Endometrial microvascular endothelial cells (primary cell): ENCODE measurements around the gene NOTCH4. TPM values are rescaled to one million over a fixed set of nuclear protein-coding genes. Genes with fewer than 3 reads are reported as not detected.
"Not testable (repeated sequence)": the region's sequence is repeated elsewhere in the genome, so short reads cannot be mapped to it uniquely, and the experiment has no call there.

Experiments
- in situ Hi-C: cut with HindIII; loops from 2 replicates; pipeline ENCODE4 v1.10.0; 2017; ENCODE audit warnings: low sequenced_read_pairs, low pct_unique_long_range_greater_than_20kb; ENCODE audit errors: inconsistent ontology term
- total RNA-seq: library from RNA; depleted of rRNA; stranded (reverse); fragments of >200 nt; gene quantifications from one replicate; pipeline ENCODE4 v1.2.3, GENCODE V29; 2015; ENCODE audit errors: inconsistent ontology term

NOTCH4 gene
- 101 TPM for total RNA-seq

DNA sequence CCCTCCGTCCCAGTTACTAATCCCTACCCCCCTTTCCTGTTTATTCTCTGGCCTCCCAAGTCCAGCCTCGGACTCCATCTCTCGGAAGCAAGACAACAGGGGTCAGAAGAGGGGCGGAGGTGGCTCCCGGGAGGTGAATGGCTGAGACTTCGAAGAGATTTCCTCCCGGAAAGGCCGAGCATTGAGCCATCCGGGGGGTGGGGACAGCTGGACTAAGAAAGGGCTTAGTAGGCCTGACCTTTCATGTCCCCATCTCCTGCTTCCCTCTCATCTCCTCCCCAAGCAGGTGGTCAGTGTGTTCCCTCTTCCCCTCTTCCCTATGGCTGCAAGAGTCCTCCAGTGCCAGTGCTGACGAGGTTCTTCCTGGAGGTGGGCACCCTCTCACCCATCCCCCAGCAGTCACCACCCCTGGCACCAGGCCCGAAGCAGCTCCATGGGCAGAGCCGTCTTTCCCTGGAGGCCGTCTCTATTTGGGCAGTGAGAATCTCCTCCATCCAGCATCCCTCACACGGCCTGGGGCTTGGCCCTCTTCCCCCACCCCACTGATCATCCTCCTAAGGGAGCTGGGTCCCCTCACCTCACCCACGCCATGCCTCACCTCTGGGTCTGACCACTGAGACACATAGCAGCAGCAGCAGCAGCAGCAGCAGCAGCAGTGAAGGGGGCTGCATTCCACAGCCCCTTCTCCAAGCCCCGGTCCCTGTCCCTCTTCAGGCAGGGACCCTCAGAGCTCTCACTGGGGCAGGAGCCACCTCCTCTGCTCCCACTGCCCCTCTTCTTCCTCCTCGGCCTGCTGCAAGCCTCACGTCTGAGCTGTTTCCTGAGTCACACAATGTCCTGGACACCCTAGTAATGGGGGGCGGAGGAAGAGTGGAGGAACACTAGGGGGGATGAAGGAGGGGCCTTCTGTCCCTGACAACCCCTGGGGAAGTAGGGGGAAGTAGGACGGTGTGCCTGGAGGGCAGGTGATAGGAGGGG, at the start of gene NOTCH4:
TSS of gene NOTCH4 (minus strand) at position 810 of the 978 bp plus-strand sequence. CDS start at position 671, 139 bp downstream.
- in situ Hi-C loops: no loop called here

DNA sequence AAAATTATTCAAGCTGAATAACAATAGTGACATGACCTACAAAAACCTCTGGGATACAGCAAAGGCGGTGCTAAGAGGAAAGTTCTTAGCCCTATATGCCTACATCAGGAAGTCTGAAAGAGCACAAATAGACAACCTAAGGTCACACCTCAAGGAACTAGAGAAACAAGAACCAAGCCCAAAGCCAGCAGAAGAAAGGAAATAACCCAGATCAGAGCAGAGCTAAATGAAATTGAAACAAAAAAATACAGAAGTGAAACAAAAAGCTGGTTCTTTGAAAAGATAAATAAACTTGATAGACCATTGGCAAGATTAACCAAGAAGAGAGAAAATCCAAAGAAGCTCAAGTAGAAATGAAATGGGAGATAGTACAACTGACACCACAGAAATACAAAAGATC, 47.6 kb upstream of the NOTCH4 start:
- in situ Hi-C loops: no loop called here

DNA sequence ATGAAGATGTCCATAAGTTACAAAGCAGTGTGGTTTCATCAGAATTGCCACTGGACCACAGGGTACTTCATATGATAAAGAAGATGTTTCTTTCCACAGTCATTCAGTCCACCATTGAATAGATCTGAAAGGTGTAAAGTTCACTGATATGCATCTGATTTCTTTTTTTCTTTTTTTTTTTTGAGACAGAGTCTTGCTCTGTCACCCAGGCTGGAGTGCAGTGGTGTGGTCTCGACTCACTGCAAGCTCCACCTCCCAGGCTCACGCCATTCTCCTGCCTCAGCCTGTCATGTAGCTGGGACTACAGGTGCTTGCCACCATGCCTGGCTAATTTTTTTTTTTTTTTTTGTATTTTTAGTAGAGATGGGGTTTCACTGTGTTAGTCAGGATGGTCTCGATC, 44.6 kb upstream of the NOTCH4 start:
- in situ Hi-C loops: not testable (repeated sequence)

DNA sequence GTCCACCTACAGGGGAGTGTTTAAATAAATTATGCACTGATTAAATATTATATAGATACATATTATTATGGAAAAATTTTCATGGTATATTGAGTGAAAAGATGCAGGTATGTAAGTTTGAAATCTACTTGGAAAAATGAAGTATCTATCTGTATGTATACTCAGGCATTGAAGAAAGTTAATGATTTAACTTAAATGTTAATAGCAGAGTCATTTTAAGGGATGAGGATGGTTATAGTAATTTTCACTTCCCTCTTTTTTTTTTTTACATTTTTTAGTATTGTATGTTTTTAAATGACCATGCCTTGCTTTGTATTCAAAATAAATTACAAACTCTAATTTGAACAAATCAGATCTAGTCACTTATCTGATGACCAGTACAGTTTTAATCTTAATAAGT, 43.2 kb upstream of the NOTCH4 start:
- in situ Hi-C loops: no loop called here

DNA sequence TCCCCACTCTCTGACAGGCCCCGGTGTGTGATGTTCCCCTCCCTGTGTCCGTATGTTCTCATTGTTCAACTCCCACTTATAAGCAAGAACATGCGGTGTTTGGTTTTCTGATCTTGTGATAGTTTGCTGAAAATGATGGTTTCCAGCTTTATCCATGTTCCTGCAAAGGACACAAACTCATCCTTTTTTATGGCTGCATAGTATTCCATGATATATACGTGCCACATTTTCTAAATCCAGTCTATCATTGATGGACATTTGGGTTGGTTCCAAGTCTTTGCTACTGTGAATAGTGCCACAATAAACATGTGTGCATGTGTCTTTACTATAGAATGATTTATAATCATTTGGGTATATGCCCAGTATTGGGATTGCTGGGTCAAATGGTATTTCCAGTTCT, 33.4 kb upstream of the NOTCH4 start:
- in situ Hi-C loops: not testable (repeated sequence)

DNA sequence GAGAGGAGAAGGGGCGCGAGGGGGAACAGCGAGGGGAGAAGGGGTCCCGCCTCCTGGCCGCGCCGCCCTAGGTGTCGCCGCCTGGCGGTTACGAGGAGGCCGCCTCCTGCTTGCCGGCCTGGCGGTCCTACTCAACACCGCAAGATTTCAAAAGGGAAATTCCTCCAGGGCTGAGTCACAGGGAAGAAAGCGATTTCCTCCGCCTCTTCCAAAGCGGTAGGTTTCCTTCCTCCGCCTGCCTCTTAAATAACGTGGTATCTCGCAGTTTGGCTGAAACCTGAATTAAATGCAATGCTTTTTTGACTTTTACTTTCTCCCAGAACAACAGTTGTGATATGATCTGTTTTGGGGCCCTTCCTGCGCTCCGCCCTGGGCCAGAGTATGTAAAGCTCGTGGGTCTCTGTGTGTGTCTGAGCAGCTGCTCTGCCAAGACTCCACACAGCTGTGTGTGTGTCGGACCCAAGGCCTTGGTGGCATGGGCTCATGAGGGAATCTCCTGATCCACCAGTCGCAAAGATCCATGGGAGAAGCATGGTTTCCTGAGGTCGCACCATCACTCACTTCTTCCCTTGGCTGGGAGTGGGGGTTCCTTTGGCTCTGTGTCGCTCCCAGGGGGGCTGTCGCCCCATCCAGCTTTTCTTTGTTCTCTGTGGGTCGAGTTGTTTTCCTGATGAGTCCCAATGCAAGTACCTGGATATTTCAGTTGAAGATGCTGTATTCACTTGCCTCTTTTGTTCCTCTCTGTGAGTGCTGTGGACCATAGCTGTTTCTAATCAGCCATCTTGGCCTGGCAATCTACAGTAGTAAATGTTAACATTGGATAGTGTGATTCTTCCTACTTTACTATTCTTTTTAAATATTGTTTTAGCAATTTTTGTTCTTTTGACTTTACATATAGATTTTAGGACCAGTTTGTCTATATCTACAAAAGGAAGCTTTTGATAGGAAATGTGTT, 31.6 kb upstream of the NOTCH4 start:
- in situ Hi-C loops: no loop called here

DNA sequence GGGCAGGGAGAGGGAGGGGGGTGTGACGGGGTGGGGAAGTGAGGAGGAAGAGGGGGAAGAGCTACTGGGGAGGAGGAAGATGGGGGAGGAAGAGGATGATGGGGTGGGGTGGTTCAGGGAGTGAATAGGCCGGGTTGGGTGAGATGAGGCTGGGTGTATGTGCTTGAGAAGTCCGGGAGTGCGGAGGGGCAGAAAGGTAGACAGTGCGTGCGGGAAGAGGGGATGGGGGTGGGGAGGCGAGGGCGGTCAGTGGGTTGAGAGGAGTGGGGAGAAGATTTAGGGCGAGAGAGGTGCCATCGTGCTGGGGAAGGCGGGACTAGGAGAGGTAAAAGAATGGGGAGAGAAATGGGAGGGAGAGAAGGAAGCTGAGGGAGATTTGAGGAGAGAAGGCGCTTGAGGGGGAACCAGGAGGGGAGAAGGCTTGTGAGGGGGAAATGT, 30.9 kb upstream of the NOTCH4 start:
- in situ Hi-C loops: no loop called here

DNA sequence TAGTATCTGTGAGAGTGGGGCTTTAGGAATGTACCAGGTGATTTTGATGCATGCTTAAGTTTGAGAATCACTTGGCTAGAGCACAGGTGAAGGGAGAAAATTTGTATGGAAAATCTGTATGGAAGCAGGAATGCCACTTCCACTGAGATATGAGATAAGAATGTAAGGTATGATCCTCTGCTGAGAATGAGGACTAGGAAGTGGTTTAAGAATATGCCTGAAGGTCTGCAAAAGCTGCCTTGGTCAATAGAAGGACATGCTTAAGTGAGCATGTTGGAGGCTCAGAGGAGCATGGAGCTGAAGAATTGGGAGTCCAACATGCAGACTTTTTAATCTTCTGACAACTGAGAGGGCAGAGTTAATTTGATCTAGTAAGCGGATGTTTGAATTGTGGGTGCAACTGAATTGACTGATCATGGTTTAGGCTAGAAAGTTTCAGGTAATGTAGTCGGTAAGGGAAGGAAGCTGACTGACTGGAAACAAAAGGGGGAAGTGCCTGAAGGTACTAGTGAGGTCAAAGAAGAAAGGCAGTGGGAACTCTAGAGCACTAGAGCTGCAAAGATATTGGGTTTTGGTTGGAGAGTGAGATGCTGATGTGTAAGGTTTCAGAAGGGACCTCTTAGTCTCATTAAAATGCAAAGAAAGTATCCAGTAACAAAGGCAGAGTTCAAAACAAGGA, 28.6 kb upstream of the NOTCH4 start:
- in situ Hi-C loops: no loop called here

DNA sequence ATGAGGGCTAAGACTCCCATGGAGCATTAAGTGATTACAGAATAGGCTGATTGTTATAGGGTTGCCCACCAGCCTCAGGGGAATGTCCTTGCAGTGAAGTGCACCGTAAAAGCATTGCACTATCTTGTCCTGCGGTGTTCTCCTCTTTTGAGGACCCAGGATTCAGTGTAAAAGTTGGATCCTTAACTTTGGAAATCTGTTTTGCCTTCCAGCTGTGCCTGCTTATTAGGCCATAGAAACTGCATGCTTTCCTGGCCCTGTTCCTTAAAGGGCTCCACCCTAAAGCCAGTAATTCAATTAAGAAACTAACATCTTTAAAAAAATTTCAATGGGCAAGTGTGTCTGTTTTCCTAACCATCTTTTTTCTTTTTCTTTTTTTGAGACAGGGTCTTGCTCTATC, 25.4 kb upstream of the NOTCH4 start:
- in situ Hi-C loops: no loop called here

DNA sequence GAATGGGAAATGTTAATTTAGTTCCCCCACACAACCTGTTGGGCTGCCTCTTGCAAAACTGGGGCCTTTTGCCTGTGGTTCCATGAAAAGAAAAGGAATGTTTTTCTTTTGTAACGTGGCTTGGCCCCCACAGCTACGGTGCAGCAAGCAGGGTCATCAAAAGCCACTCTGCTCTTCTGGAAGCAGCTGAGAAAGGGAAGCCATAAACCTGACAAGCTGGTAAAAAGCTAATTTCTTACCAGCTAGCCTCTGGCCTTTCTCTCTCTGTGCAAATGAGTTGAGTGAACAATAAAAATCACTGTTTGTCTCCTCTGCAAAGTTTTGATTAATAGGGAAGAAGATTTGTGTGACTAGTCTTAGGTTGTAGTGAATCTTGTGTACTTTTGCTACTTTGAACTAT, 23.5 kb upstream of the NOTCH4 start:
- in situ Hi-C loops: no loop called here

DNA sequence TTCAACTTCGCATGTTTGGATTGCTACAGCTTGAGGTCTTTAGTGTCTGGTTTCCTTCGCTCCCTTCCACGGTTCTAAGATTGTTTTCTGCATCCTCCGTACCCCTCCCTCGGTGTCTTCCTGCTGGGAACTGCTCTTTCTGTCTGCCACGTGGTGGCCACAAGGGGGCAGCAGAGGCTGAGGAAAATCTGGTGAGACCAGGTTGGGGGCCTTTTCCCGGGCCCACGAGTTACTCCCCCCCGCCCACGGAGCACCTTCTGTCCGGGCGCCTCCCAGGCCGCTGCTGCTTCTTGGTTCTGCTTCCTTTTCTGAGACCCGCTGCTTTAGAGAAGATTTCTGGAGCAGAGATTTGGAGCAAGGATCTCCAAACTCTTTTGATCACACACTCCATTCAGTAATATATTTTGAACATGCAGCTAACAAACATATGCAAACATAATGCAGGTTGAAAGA, 21.1 kb upstream of the NOTCH4 start:
- in situ Hi-C loops: no loop called here

DNA sequence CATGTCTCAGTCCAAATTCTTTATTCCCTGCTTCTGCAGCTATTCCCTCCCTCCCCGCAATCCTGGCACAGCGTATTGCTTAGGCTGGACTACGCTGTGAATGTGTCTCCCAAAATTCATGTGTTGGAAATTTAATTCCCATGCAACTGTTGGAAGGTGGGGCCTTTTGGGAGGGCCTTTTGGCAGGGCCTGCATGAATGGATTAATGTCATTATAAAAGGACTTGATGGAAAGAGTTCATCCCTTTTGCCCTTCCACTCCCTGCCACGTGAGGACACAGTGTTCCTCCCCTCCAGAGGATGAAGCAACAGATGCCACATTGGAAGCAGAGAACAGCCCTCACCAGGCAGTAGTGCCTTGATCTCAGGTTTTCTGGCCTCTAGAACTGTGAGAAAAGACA, 20.4 kb upstream of the NOTCH4 start:
- in situ Hi-C loops: no loop called here

DNA sequence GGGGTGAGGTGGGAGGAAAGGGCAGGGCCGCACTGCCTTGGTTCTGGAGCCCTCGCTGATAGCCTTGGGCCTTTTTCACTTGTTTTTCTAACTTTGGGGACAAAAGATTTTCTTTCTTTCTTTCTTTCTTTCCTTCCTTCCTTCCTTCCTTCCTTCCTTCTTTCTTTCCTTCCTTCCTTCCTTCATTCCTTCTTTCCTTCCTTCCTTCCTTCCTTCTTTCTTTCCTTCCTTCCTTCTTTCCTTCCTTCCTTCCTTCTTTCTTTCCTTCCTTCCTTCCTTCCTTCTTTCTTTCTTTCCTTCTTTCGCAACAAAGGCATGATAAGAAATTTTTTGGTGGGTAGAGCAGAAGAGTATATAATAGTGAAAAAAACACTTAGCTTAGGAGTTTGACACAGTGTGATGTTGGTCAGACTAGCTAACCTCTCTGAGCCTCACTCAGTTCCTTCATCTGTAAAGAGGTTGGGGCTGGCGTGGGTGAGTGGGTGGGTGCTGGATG, 18.5 kb upstream of the NOTCH4 start:
- in situ Hi-C loops: not testable (repeated sequence)

DNA sequence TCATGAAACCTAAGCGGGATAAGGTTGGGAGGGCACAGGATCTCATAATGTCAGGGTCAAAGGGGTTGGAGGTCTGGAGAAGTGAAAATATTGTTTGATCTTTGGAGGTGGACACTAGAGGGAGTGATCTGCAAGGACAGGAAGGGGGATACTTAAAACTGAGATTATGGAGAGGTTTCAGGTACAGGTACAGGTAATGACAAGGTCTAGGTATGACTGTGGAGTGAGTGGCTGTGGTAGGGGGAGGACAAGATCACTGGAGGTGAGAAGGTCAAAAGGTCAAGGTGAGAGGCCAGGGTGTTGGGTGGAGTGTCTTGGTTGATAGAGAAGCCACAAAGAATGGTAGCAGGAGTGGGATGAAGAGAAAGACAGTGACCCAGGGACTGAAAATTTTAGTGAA, 16.8 kb upstream of the NOTCH4 start:
- in situ Hi-C loops: no loop called here

DNA sequence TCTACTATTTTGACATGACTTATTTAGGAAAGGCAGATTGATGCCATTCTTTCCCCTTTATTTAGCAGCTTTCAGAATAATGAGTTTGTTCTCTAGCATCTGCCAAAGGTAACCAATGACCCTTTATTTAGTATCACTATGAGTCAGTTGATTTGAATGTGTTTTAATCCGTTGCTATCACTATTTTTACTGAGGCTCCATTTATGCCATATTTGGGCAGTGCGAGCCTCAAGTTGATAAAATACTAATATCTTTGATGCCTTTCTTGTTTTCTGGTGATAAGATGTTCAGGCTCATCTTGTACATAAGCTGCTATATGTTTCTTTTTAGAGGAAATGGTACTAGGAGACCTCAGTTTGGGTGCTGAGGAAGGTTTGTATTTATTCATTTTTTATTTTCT, 15.6 kb upstream of the NOTCH4 start:
- in situ Hi-C loops: no loop called here

DNA sequence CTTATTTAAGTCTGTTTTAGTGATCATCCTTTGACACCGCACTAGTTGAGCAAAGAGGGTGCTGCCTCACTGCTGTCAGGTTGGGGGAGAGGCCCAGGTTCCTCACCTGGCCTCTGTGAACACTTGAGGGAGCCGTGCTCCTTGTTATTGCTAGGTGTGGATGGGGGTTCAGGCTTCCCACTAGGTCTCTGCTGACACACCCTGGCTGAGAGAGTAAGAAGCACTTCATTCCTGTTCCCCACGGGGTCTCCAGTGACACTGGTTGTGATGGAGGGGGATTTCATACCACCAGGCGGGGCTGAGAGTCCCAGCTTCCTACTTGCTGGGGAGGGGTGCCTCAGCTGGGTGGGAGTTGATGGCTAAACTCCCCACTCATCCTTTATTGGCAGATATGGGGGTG, 11.1 kb upstream of the NOTCH4 start:
- in situ Hi-C loops: no loop called here

DNA sequence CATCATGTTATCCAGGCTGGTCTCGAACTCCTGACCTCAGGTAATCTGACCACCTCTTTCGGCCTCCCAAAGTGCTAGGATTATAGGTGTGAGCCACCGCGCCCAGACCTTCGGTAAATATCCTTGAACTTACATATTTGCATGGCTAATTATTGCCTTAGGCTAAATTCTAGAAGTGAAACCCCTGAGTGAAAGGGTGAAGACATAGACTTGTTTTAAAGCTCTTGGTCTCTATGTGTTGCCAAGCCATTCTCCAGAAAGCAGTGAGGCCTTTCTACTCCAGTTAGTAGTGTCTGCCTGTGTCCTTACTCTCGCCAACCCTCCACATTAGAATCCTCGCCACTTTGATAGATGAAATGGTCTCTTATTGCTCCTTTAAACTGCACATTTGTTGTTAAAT, 2.6 kb upstream of the NOTCH4 start:
- in situ Hi-C loops: no loop called here

DNA sequence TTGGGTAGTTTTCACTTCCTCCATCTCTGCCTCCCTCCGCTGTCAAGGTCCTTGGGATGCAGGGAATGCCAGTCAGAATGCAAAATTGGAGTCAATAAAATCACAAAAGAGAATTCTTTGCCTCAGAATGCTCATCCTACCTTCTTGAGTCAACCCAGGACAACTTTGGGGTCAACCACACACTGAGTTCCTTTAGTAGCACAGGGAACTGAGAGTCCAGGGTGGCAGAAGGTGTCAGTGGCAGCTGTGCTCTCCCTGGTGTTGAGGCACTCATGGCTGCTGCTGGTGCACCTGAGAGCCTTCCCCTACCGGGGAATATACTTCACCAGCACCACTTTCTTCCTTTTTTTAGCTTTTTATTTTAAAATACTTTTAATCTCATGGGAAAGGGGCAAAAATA, 829 bp upstream of the NOTCH4 start:
- in situ Hi-C loops: no loop called here
